ENCODE data around the gene ADRB1.

ADRB1 gene

GRCh38 chr10:114095559-114096337, 52.1 kb downstream of the ADRB1 start:
- DNase-seq = no peak

All from retina (tissue), 1 donor.